Activated B cell treated with CpG ODN at 0.5 μM for 24 hours (primary cell): Measurements from ENCODE around the gene ZIC1. TPM values are rescaled to one million over a fixed set of nuclear protein-coding genes. Genes with fewer than 3 reads are reported as not detected.

Experiments used
- ATAC-seq: fragments of 200-7000 bp; cut with Tn5 transposase; one replicate; pipeline ENCODE4 v1.10.0; 2021; ENCODE audit warnings: low read depth, mild to moderate bottlenecking, moderate library complexity
- CTCF ChIA-PET: fragments of 350-600 bp; sonication (Branson Sonifier 250); formaldehyde crosslinking; loops from one replicate; lab custom pipeline; 2021; ENCODE audit warnings: antibody characterized with exemption; lab: Charles Lee
- POLR2A ChIA-PET: fragments of 350-600 bp; sonication (Branson Sonifier 250); formaldehyde crosslinking; loops from one replicate; lab custom pipeline; 2021; ENCODE audit warnings: antibody characterized with exemption; lab: Charles Lee
- DNase-seq: peaks from one replicate; pipeline ENCODE4 v3.0.0; 2022
- H3K27ac Mint-ChIP-seq: one replicate; pipeline ENCODE4 v1.8.0; 2020; ENCODE audit warnings: mixed read lengths
- H3K27me3 Mint-ChIP-seq: one replicate; pipeline ENCODE4 v1.8.0; 2021; ENCODE audit warnings: mixed read lengths
- H3K36me3 Mint-ChIP-seq: one replicate; pipeline ENCODE4 v1.8.0; 2021; ENCODE audit warnings: low read depth, mixed read lengths
- H3K4me1 Mint-ChIP-seq: one replicate; pipeline ENCODE4 v1.8.0; 2021; ENCODE audit warnings: mixed read lengths
- H3K4me3 Mint-ChIP-seq: one replicate; pipeline ENCODE4 v1.8.0; 2020; ENCODE audit warnings: mild to moderate bottlenecking, mixed read lengths
- H3K9me3 Mint-ChIP-seq: one replicate; pipeline ENCODE4 v1.8.0; 2020; ENCODE audit warnings: mixed read lengths
- intact Hi-C: fragments of 100-400 bp; cut with micrococcal nuclease; formaldehyde crosslinking; loops from one replicate; pipeline ENCODE4 v1.15.1; 2024
- total RNA-seq: library from RNA; stranded (reverse); gene quantifications from 2 replicates; pipeline ENCODE4 v1.2.3, GENCODE V29; 2022
- TF ChIP-seq, protein P1 (sequence below): fragments of 200-600 bp; IDR thresholded peaks from one replicate; pipeline ENCODE4 v1.8.0; 2022; ENCODE audit warnings: antibody characterized with exemption, mild to moderate bottlenecking

Gene ZIC1
- total RNA-seq, 1 donor from 2014 or later, result not detected

DNA sequence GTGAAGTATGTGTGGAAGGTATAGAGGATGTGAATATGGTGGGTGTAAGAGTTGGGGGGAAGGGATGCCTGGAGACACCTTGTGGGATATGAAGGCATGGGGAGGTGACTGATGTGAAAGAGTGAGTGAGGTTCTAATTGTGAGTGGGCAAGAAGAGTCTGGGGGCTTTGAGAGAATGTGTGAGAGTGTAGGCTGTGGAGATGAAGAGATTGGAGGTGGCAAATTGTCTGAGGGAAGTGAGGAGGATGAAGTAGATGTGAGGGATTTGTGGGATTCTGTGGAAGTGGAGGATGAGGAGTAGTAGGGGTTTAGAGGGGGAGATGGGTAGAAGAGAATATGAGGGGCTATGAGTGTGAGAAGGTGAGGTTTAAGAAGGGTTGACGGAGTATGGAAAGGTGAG, 44.4 kb upstream of the ZIC1 start:
- intact Hi-C loops, result no loop called here
- Mint-ChIP-seq H3K27ac (no peak overlapping the region), H3K4me1 (no peaks in the 10 kb centered on the region), H3K4me3 (no peak overlapping the region), H3K27me3 (peaks cover 51% of the 10 kb centered on the region), H3K36me3 (no peaks in the 10 kb centered on the region), H3K9me3 (no peaks in the 10 kb centered on the region)
- CTCF ChIA-PET, result no interaction called here
- no peak for ATAC-seq
- TF ChIP-seq, protein P1, sequence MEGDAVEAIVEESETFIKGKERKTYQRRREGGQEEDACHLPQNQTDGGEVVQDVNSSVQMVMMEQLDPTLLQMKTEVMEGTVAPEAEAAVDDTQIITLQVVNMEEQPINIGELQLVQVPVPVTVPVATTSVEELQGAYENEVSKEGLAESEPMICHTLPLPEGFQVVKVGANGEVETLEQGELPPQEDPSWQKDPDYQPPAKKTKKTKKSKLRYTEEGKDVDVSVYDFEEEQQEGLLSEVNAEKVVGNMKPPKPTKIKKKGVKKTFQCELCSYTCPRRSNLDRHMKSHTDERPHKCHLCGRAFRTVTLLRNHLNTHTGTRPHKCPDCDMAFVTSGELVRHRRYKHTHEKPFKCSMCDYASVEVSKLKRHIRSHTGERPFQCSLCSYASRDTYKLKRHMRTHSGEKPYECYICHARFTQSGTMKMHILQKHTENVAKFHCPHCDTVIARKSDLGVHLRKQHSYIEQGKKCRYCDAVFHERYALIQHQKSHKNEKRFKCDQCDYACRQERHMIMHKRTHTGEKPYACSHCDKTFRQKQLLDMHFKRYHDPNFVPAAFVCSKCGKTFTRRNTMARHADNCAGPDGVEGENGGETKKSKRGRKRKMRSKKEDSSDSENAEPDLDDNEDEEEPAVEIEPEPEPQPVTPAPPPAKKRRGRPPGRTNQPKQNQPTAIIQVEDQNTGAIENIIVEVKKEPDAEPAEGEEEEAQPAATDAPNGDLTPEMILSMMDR, result no peak
- POLR2A ChIA-PET, result no interaction called here
- DNase-seq, result no peak

DNA sequence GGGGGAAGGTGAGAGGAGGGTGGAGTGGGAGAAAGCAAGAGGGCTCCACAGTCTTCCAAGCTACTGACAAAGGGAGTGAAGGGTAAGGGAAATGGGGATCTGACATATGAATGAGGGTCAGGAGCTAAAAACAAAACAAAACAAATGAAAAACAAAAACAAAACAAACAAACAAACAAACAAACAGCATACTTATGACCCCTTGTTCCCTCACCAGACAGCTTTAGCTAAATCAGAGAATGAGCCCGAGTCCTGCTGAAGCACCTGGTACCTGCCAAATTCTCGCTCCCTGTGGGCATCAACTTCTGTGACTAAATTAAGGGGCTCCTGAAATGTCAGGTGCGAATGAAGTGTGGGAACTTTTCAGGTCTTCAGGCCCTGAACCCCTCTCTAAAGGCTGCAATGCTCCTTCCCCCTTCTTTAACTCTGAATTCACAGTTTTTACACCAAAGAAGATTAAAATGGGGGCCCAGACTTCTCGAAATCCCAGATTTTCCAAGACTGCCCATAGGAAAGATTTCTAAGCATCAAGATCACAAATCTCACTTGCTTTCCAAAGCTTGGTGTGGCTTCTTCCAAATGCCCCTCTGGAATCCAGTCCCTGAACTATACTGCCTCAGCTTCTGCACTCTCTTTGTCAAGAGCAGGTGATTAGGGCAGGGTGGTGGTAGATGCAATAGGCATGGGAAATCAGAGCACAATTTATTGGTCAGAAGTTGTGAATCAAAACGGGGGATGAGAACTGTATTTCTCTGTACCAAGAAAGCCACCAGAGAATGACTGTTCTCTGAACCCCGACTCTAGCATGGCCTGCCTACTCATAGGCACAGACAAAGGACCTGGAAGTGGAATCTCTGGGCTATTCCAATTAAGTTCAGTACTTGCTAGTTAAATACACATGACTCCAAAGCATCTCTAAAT, 43.7 kb upstream of the ZIC1 start:
- TF ChIP-seq, protein P1, result no peak
- intact Hi-C loops, result no loop called here
- Mint-ChIP-seq H3K9me3 (no peaks in the 10 kb centered on the region), H3K27me3 (peaks cover 51% of the 10 kb centered on the region), H3K4me1 (no peaks in the 10 kb centered on the region), H3K27ac (no peak overlapping the region), H3K4me3 (no peak overlapping the region), H3K36me3 (no peaks in the 10 kb centered on the region)
- DNase-seq, result no peak
- POLR2A ChIA-PET, result no interaction called here
- no peak for ATAC-seq
- CTCF ChIA-PET, result no interaction called here

DNA sequence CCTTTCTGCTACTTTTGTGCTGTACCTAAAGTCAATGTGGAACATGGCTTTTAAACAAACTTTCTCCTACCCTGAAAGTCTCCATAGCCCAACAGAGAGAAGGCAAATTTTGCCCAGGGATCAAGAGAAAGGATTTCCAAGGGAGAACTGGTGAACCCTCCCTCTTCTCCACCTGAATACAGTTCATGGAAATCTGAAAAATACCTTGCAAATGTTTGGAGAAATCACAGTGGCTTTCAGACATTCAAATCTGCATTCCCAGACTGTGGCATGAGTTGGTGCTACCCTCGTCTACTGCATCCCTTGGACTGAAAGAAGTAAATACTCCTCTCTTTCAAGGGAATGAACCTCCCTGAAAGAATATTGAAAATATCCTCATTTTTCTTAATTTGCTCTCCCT, 41.5 kb upstream of the ZIC1 start:
- peaks cover 54% of the 10 kb centered on the region for H3K27me3 Mint-ChIP-seq
- intact Hi-C loops, result no loop called here

DNA sequence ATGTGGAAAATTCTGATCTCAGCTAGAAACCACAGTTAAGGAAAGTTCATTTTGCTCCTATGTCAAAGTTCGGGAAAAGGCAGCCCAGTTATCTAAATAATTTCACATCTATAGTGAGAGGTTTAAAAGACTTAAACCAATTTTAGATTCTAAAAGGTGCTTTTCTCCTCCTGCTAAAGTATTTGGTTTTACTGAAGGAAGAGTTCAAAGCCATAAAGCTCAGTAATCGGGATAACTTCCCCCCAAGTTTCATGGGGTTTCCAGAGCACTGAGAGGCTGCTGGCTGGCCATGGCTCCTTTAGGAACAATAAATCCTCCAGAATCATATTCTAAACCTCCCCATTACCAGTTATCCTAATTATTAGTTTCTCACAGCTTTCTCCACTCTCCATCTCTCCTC, 41.0 kb upstream of the ZIC1 start:
- ChIA-PET POLR2A (no interaction called here), CTCF (no interaction called here)
- DNase-seq, result no peak
- TF ChIP-seq, protein P1, result no peak
- Mint-ChIP-seq H3K4me1 (no peaks in the 10 kb centered on the region), H3K9me3 (no peaks in the 10 kb centered on the region), H3K36me3 (no peaks in the 10 kb centered on the region), H3K27me3 (peaks cover 59% of the 10 kb centered on the region), H3K4me3 (no peak overlapping the region), H3K27ac (no peak overlapping the region)
- intact Hi-C loops, result no loop called here
- no peak for ATAC-seq

More for the DNA sequence above, 41.5 kb upstream of the ZIC1 start:
- Mint-ChIP-seq H3K36me3 (no peaks in the 10 kb centered on the region), H3K27ac (no peak overlapping the region), H3K9me3 (no peaks in the 10 kb centered on the region), H3K4me3 (no peak overlapping the region), H3K4me1 (no peaks in the 10 kb centered on the region)
- ChIA-PET CTCF (no interaction called here), POLR2A (no interaction called here)
- TF ChIP-seq, protein P1, result no peak
- DNase-seq (no peak), ATAC-seq (no peak)

DNA sequence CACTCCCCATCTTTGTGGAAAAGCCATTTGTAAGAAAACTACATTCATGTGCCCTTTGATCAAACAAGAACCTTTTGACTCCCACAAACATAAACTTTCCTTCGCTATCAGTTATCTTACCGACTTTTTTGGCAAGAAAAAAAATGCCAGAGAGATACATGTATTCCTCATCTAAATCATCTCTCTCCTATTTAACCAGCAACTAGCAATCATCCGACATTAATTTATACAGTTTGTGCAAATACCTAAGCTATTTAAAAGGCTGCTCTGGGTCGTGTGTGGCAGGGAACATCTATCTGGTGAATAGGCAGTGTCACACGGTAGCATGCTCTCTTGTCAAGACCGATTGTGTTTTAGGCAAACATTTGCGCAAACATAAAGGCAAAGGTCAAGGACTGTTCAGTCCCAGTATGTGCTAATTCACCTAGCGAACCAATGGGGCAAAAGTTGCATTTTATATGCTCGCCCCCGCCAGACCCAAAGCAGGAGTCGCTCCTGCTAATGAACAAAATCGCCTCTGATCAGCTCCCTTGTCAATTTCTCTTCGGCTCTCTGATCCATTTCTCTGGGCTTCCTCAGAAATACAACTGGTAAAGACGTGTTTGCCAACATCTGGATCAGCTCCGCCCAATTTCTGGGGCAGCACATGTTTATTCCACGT, 40.5 kb upstream of the ZIC1 start:
- TF ChIP-seq, protein P1, result no peak
- intact Hi-C loops, result no loop called here
- no peak overlapping the region for H3K4me3 Mint-ChIP-seq
- H3K27ac Mint-ChIP-seq, result no peak overlapping the region
- ChIA-PET CTCF (no interaction called here), POLR2A (no interaction called here)
- no peak for ATAC-seq
- no peaks in the 10 kb centered on the region for H3K36me3 Mint-ChIP-seq
- no peak for DNase-seq
- no peaks in the 10 kb centered on the region for H3K9me3 Mint-ChIP-seq
- peaks cover 61% of the 10 kb centered on the region for H3K27me3 Mint-ChIP-seq
- no peaks in the 10 kb centered on the region for H3K4me1 Mint-ChIP-seq
